SU-DHL-6 (cell line): ENCODE results near the gene CADPS.

Source experiments
- CTCF ChIP-seq: fragments of 200-600 bp; sonication (generic); IDR thresholded peaks from one replicate; pipeline ENCODE4 v1.5.1; 2017; ENCODE audit warnings: antibody characterized with exemption, mild to moderate bottlenecking, low read length, moderate library complexity; ENCODE audit not compliant: insufficient read depth, poor library complexity, severe bottlenecking
- EZH2phosphoT487 ChIP-seq: fragments of 200-600 bp; sonication (generic), shearing (Covaris generic); conservative IDR thresholded peaks from 2 replicates; pipeline ENCODE4 v1.6.1; 2018; ENCODE audit warnings: mild to moderate bottlenecking, antibody characterized with exemption, low read length, moderate library complexity, mixed read lengths

GRCh38 chr3:62413687-62414086, 461.5 kb downstream of the CADPS start:
- TF ChIP-seq CTCF (no peak), EZH2phosphoT487 (no peak)
